H9 (cell line): ENCODE results near the gene RFESD. TPM values are rescaled to one million over a fixed set of nuclear protein-coding genes. Genes with fewer than 3 reads are reported as not detected.

Experiments
- DNase-seq: peaks from one replicate; pipeline ENCODE4 v3.0.0-alpha.2; 2017
- H2AFZ ChIP-seq: one replicate; pipeline ENCODE4 v1.6.1; 2013; ENCODE audit warnings: mild to moderate bottlenecking, low read length, control low read depth, moderate library complexity
- H2AK5ac ChIP-seq: 2 replicates; pipeline ENCODE4 v1.6.1; 2013; ENCODE audit warnings: low read length, control low read depth, mixed read lengths; ENCODE audit not compliant: insufficient read length
- H2BK120ac ChIP-seq: one replicate; pipeline ENCODE4 v1.6.1; 2013; ENCODE audit warnings: low read depth, mild to moderate bottlenecking, low read length, control low read depth, inconsistent platforms; ENCODE audit not compliant: poor library complexity, severe bottlenecking
- H2BK12ac ChIP-seq: 2 replicates; pipeline ENCODE4 v1.6.1; 2013; ENCODE audit warnings: low read length, control low read depth, mixed read lengths, low read depth; ENCODE audit not compliant: insufficient read length
- H2BK15ac ChIP-seq: 2 replicates; pipeline ENCODE4 v1.6.1; 2013; ENCODE audit warnings: low read depth, low read length, control low read depth
- H2BK20ac ChIP-seq: one replicate; pipeline ENCODE4 v1.6.1; 2013; ENCODE audit warnings: low read depth, mild to moderate bottlenecking, low read length, control low read depth, inconsistent platforms; ENCODE audit not compliant: poor library complexity, severe bottlenecking
- H2BK5ac ChIP-seq: 2 replicates; pipeline ENCODE4 v1.6.1; 2013; ENCODE audit warnings: low read length, control low read depth, mixed read lengths; ENCODE audit not compliant: insufficient read length
- H3K14ac ChIP-seq: 2 replicates; pipeline ENCODE4 v1.6.1; 2013; ENCODE audit warnings: low read length, control low read depth; ENCODE audit not compliant: insufficient read depth
- H3K18ac ChIP-seq: 2 replicates; pipeline ENCODE4 v1.6.1; 2013; ENCODE audit warnings: low read depth, mild to moderate bottlenecking, mixed read lengths, low read length, control low read depth; ENCODE audit not compliant: insufficient read length
- H3K23ac ChIP-seq: 2 replicates; pipeline ENCODE4 v1.6.1; 2013; ENCODE audit warnings: low read length, control low read depth, mixed read lengths, low read depth; ENCODE audit not compliant: insufficient read length
- H3K23me2 ChIP-seq: 2 replicates; pipeline ENCODE4 v1.6.1; 2013; ENCODE audit warnings: low read depth, mild to moderate bottlenecking, mixed read lengths, low read length, control low read depth; ENCODE audit not compliant: insufficient read length, poor library complexity, severe bottlenecking
- H3K27ac ChIP-seq: 2 replicates; pipeline ENCODE4 v1.5.1; 2013; ENCODE audit warnings: low read length, control low read depth, mixed read lengths, low read depth; ENCODE audit not compliant: insufficient read length
- H3K27me3 ChIP-seq: 2 replicates; pipeline ENCODE4 v1.6.1; 2013; ENCODE audit warnings: low read length, control low read depth, inconsistent platforms; ENCODE audit not compliant: insufficient read depth
- H3K4ac ChIP-seq: 2 replicates; pipeline ENCODE4 v1.6.1; 2013; ENCODE audit warnings: low read depth, mild to moderate bottlenecking, control low read depth, inconsistent platforms, low read length, moderate library complexity
- H3K4me1 ChIP-seq: 2 replicates; pipeline ENCODE4 v1.6.1; 2013; ENCODE audit warnings: low read length, control low read depth, inconsistent platforms; ENCODE audit not compliant: insufficient read depth
- H3K4me2 ChIP-seq: 2 replicates; pipeline ENCODE4 v1.6.1; 2013; ENCODE audit warnings: low read length, control low read depth, mixed read lengths; ENCODE audit not compliant: insufficient read length, insufficient read depth
- H3K56ac ChIP-seq: 2 replicates; pipeline ENCODE4 v1.6.1; 2013; ENCODE audit warnings: low read depth, mild to moderate bottlenecking, mixed read lengths, low read length, control low read depth; ENCODE audit not compliant: insufficient read length
- H3K79me1 ChIP-seq: 2 replicates; pipeline ENCODE4 v1.6.1; 2013; ENCODE audit warnings: low read depth, mild to moderate bottlenecking, moderate library complexity, low read length, control low read depth, inconsistent platforms; ENCODE audit not compliant: insufficient read depth, poor library complexity, severe bottlenecking
- H3K79me2 ChIP-seq: 2 replicates; pipeline ENCODE4 v1.6.1; 2013; ENCODE audit warnings: low read length, control low read depth, inconsistent platforms; ENCODE audit not compliant: insufficient read depth
- H3K9ac ChIP-seq: 2 replicates; pipeline ENCODE4 v1.6.1; 2013; ENCODE audit warnings: low read length, control low read depth, mixed read lengths; ENCODE audit not compliant: insufficient read length; ENCODE audit errors: extremely low read depth
- H3K9me3 ChIP-seq: one replicate; pipeline ENCODE4 v1.6.1; 2013; ENCODE audit warnings: low read depth, low read length, inconsistent platforms; ENCODE audit not compliant: control insufficient read depth
- H3T11ph ChIP-seq: one replicate; pipeline ENCODE4 v1.6.1; 2013; ENCODE audit warnings: mild to moderate bottlenecking, low read length, control low read depth, inconsistent platforms
- H4K20me1 ChIP-seq: one replicate; pipeline ENCODE4 v1.6.1; 2013; ENCODE audit not compliant: control insufficient read depth, insufficient read length, insufficient read depth
- H4K5ac ChIP-seq: 2 replicates; pipeline ENCODE4 v1.6.1; 2013; ENCODE audit warnings: low read depth, mild to moderate bottlenecking, mixed read lengths, low read length, control low read depth; ENCODE audit not compliant: insufficient read length
- H4K8ac ChIP-seq: replicated peaks from 2 replicates; pipeline ENCODE4 v1.6.1; 2013; ENCODE audit warnings: low read length, control low read depth, mixed read lengths, low read depth; ENCODE audit not compliant: insufficient read length
- H4K91ac ChIP-seq: 2 replicates; pipeline ENCODE4 v1.6.1; 2013; ENCODE audit warnings: low read depth, mild to moderate bottlenecking, moderate library complexity, mixed read lengths, low read length, control low read depth; ENCODE audit not compliant: insufficient read length
- H3K27ac Mint-ChIP-seq, 3 experiments: 2 replicates in 2 of 3; 3 replicates in 1 of 3; pipeline ENCODE4 v1.8.0; 2020 to 2021; ENCODE audit warnings: mixed read lengths in 3 of 3, mild to moderate bottlenecking in 1 of 3, moderate library complexity in 1 of 3
- H3K27me3 Mint-ChIP-seq: 2 replicates; pipeline ENCODE4 v1.8.0; 2021; ENCODE audit warnings: low read depth, mild to moderate bottlenecking, moderate library complexity, mixed read lengths
- H3K36me3 Mint-ChIP-seq, 3 experiments: 2 replicates in 2 of 3; 3 replicates in 1 of 3; pipeline ENCODE4 v1.8.0; 2020 to 2021; ENCODE audit warnings: low read depth in 3 of 3, mixed read lengths in 3 of 3; ENCODE audit not compliant: insufficient read depth in 1 of 3
- H3K4me1 Mint-ChIP-seq, 2 experiments: 2 replicates each; pipeline ENCODE4 v1.8.0; 2020; ENCODE audit warnings: mixed read lengths in 2 of 2
- H3K4me3 Mint-ChIP-seq, 2 experiments: 2 replicates in 1 of 2; 3 replicates in 1 of 2; pipeline ENCODE4 v1.8.0; 2020 to 2021; ENCODE audit warnings: mild to moderate bottlenecking in 2 of 2, mixed read lengths in 2 of 2, moderate library complexity in 1 of 2
- H3K9me3 Mint-ChIP-seq, 2 experiments: 2 replicates in 1 of 2; 3 replicates in 1 of 2; pipeline ENCODE4 v1.8.0; 2020; ENCODE audit warnings: mild to moderate bottlenecking in 2 of 2, mixed read lengths in 2 of 2, moderate library complexity in 1 of 2
- CTCF ChIP-seq: fragments of 200-600 bp; sonication (generic); conservative IDR thresholded peaks from 3 replicates; pipeline ENCODE4 v1.8.0; 2021; ENCODE audit warnings: antibody characterized with exemption, mild to moderate bottlenecking
- WGBS: extraction: QIAGEN DNeasy Blood & Tissue Kit; methylation state at CpG from one replicate; pipeline ENCODE4 v1.1.7; 2013; ENCODE audit warnings: missing lambda C conversion rate, low lambda C conversion rate, mixed read lengths; ENCODE audit not compliant: insufficient read length; ENCODE audit errors: extremely low coverage; 5-methylcytosine and 5-hydroxymethylcytosine counted together
- total RNA-seq: library from RNA; stranded (reverse); gene quantifications from 2 replicates; pipeline ENCODE4 v1.2.1, GENCODE V29; 2021

Gene RFESD
- total RNA-seq, 1 experiment from 2014 or later: 1.7 TPM

- Histone ChIP-seq H3K9ac (no peak overlapping the region), H2BK12ac (no peak overlapping the region), H3K18ac (no peak overlapping the region), H3K4me2 (no peak overlapping the region), H2BK20ac (no peak overlapping the region), H3K4ac (no peak overlapping the region), H2AFZ (no peak overlapping the region), H2BK120ac (no peak overlapping the region), H4K5ac (no peak overlapping the region), H4K8ac (no peak overlapping the region), H4K91ac (no peak overlapping the region), H3K27me3 (no peaks in the 10 kb centered on the region), H3K23ac (no peak overlapping the region), H3K14ac (no peak overlapping the region), H2BK5ac (no peak overlapping the region), H2BK15ac (no peak overlapping the region), H3K23me2 (no peaks in the 10 kb centered on the region), H3K79me2 (no peaks in the 10 kb centered on the region), H4K20me1 (no peaks in the 10 kb centered on the region), H3K27ac (no peak overlapping the region), H3K56ac (no peak overlapping the region), H3K9me3 (no peaks in the 10 kb centered on the region), H2AK5ac (no peak overlapping the region), H3K79me1 (no peaks in the 10 kb centered on the region), H3T11ph (no peak overlapping the region), H3K4me1 (no peaks in the 10 kb centered on the region)
- peaks cover 5 to 14% (median 5%) of the 10 kb centered on the region in 3 experiments; a peak in 5 of 7 replicates for H3K36me3 Mint-ChIP-seq
- DNase-seq: no peak
- peaks cover 9 to 13% of the 10 kb centered on the region in 2 experiments for H3K9me3 Mint-ChIP-seq
- no peak overlapping the region for H3K27ac Mint-ChIP-seq
- H3K4me1 Mint-ChIP-seq: no peaks in the 10 kb centered on the region
- no peak for TF ChIP-seq CTCF
- no peak overlapping the region for H3K4me3 Mint-ChIP-seq
- peaks cover 2% of the 10 kb centered on the region for H3K27me3 Mint-ChIP-seq
- WGBS: no CpG with 5 or more reads among the region's 3 CpGs
Measured at GRCh38 chr5:95609711-95610110, 36.9 kb upstream of the RFESD start.
